A549 (cell line): ENCODE results near the gene RNF213. TPM values are rescaled to one million over a fixed set of nuclear protein-coding genes. Genes with fewer than 3 reads are reported as not detected.

Experiments used
- ATAC-seq, 2 experiments: fragments of 200-7000 bp in 1 of 2; fragments of >200 bp in 1 of 2; cut with Nextera tagmentation in 1 of 2; cut with Tn5 transposase in 1 of 2; 3 replicates each; pipeline versions ENCODE4 v1.8.0 to v1.9.1; 2018 to 2020; ENCODE audit warnings: mild to moderate bottlenecking in 1 of 2, moderate library complexity in 1 of 2
- CTCF ChIA-PET: fragments of 300-600 bp; sonication (Branson Sonifier 250); formaldehyde crosslinking; extraction: SDS; loops from one replicate; lab custom pipeline; 2021; ENCODE audit warnings: antibody characterized with exemption, inconsistent platforms; lab: Yijun Ruan, JAX
- POLR2A ChIA-PET: fragments of 350-600 bp; formaldehyde crosslinking; extraction: SDS; loops from one replicate; lab custom pipeline; 2021; ENCODE audit warnings: antibody characterized with exemption, inconsistent platforms; lab: Yijun Ruan, JAX
- DNase-seq, 2 experiments: peaks; one replicate each; pipeline versions ENCODE4 v3.0.0 to v3.0.0-alpha.2; 2011 to 2016; ENCODE audit warnings: low read depth in 1 of 2, low spot score in 1 of 2
- FAIRE-seq: peaks from 2 replicates; lab custom pipeline; 2011; peaks lifted over from hg19 to GRCh38; lab: Jason Lieb, UNC
- H3K27ac ChIP-seq, 2 experiments: fragments of >200 bp; sonication (Bioruptor Twin); formaldehyde crosslinking; 3 replicates each; pipeline ENCODE4 v1.5.1; 2016 to 2017
- H3K4me1 ChIP-seq: fragments of >200 bp; sonication (Bioruptor Twin); formaldehyde crosslinking; 3 replicates; pipeline ENCODE4 v1.6.1; 2016
- H3K4me2 ChIP-seq: fragments of >200 bp; sonication (Bioruptor Twin); formaldehyde crosslinking; 3 replicates; pipeline ENCODE4 v1.6.1; 2016
- H3K4me3 ChIP-seq: fragments of >200 bp; sonication (Bioruptor Twin); formaldehyde crosslinking; 3 replicates; pipeline ENCODE4 v1.5.1; 2016
- H3K9me3 ChIP-seq: fragments of >200 bp; sonication (Bioruptor Twin); formaldehyde crosslinking; 3 replicates; pipeline ENCODE4 v1.6.1; 2016
- CBX2 ChIP-seq: fragments of 200-600 bp; sonication (generic); IDR thresholded peaks from 2 replicates; pipeline ENCODE4 v1.6.1; 2016; ENCODE audit warnings: low read depth, mild to moderate bottlenecking, borderline replicate concordance
- CEBPB ChIP-seq, 2 experiments: fragments of >200 bp in 1 of 2; sonication (Bioruptor Twin) in 1 of 2; formaldehyde crosslinking in 1 of 2; IDR thresholded peaks; 2 replicates each; pipeline ENCODE4 v1.6.1; 2012 to 2016
- CHD4 ChIP-seq: fragments of 200-600 bp; sonication (generic); IDR thresholded peaks from 2 replicates; pipeline ENCODE4 v1.6.1; 2016; ENCODE audit warnings: antibody characterized with exemption, mild to moderate bottlenecking, borderline replicate concordance
- FOSB ChIP-seq: fragments of 250-450 bp; sonication (Bioruptor Pico); IDR thresholded peaks from 2 replicates; pipeline ENCODE4 v1.5.0; 2020; ENCODE audit warnings: mild to moderate bottlenecking, moderate library complexity
- FOXS1 ChIP-seq: fragments of 250-450 bp; sonication (Bioruptor Pico); IDR thresholded peaks from 2 replicates; pipeline ENCODE4 v1.5.0; 2020; ENCODE audit warnings: mild to moderate bottlenecking, moderate library complexity
- GATA3 ChIP-seq: IDR thresholded peaks from 2 replicates; pipeline ENCODE4 v1.6.1; 2012; ENCODE audit warnings: borderline replicate concordance
- HEYL ChIP-seq: fragments of 250-450 bp; sonication (Bioruptor Pico); IDR thresholded peaks from 2 replicates; pipeline ENCODE4 v1.8.0; 2021; ENCODE audit warnings: mild to moderate bottlenecking, moderate library complexity
- JUN ChIP-seq, 2 experiments: fragments of >200 bp; sonication (Bioruptor Twin); formaldehyde crosslinking; IDR thresholded peaks; 2 replicates in 1 of 2; 3 replicates in 1 of 2; pipeline ENCODE4 v1.6.1; 2016 to 2017
- NR3C1 ChIP-seq: fragments of >200 bp; sonication (Bioruptor Twin); formaldehyde crosslinking; IDR thresholded peaks from 3 replicates; pipeline ENCODE4 v1.6.1; 2017
- TFCP2L1 ChIP-seq: fragments of 250-450 bp; sonication (Bioruptor Pico); IDR thresholded peaks from 2 replicates; pipeline ENCODE4 v1.5.0; 2021; ENCODE audit warnings: mild to moderate bottlenecking
- ZNF302 ChIP-seq: fragments of 250-450 bp; sonication (Bioruptor Pico); IDR thresholded peaks from 2 replicates; pipeline ENCODE4 v1.9.0; 2021; ENCODE audit warnings: inconsistent platforms, mild to moderate bottlenecking, moderate library complexity
- ZSCAN20 ChIP-seq: fragments of 250-450 bp; sonication (Bioruptor Pico); IDR thresholded peaks from 2 replicates; pipeline ENCODE4 v1.8.0; 2022; ENCODE audit warnings: mild to moderate bottlenecking, moderate library complexity
- WGBS: methylation state at CpG from one replicate; pipeline ENCODE4 v1.1.6; 2017; ENCODE audit errors: missing lambda C conversion rate; 5-methylcytosine and 5-hydroxymethylcytosine counted together
- polyA plus RNA-seq, 4 experiments: library from polyadenylated mRNA; depleted of rRNA in 3 of 4; stranded (reverse); fragments of >200 nt; fragmentation: RNase III in 1 of 4; extraction: RNeasy Plus Mini Kit Qiagen cat#74134 plus additional on column Dnase treatment in 1 of 4; gene quantifications; 2 replicates in 3 of 4; 3 replicates in 1 of 4; pipeline ENCODE4 v1.2.3, GENCODE V29; 2011 to 2017
- TF ChIP-seq, protein P1 (sequence below): IDR thresholded peaks from 2 replicates; pipeline ENCODE4 v1.6.1; 2012
- TF ChIP-seq, protein P2 (sequence below): fragments of >200 bp; sonication (Bioruptor Twin); formaldehyde crosslinking; IDR thresholded peaks from 3 replicates; pipeline ENCODE4 v1.6.1; 2016
- TF ChIP-seq, protein P3 (sequence below): IDR thresholded peaks from 2 replicates; pipeline ENCODE4 v1.6.1; 2012; ENCODE audit warnings: low read depth, borderline replicate concordance
- TF ChIP-seq, protein P4 (sequence below): fragments of 450-650 bp; IDR thresholded peaks from 2 replicates; pipeline ENCODE4 v1.6.1; 2014; ENCODE audit warnings: antibody characterized with exemption
- TF ChIP-seq, protein P5 (sequence below): fragments of >200 bp; sonication (Bioruptor Twin); formaldehyde crosslinking; IDR thresholded peaks from 2 replicates; pipeline ENCODE4 v1.6.1; 2016
- TF ChIP-seq, protein P6 (sequence below): fragments of 150-350 bp; IDR thresholded peaks from 2 replicates; pipeline ENCODE4 v1.6.1; 2014; ENCODE audit warnings: low read depth, mild to moderate bottlenecking, low read length

RNF213 gene
- polyA plus RNA-seq, 2 of the 4 experiments (the other 2 are of a cell fraction): 59.1 to 127 TPM

DNA sequence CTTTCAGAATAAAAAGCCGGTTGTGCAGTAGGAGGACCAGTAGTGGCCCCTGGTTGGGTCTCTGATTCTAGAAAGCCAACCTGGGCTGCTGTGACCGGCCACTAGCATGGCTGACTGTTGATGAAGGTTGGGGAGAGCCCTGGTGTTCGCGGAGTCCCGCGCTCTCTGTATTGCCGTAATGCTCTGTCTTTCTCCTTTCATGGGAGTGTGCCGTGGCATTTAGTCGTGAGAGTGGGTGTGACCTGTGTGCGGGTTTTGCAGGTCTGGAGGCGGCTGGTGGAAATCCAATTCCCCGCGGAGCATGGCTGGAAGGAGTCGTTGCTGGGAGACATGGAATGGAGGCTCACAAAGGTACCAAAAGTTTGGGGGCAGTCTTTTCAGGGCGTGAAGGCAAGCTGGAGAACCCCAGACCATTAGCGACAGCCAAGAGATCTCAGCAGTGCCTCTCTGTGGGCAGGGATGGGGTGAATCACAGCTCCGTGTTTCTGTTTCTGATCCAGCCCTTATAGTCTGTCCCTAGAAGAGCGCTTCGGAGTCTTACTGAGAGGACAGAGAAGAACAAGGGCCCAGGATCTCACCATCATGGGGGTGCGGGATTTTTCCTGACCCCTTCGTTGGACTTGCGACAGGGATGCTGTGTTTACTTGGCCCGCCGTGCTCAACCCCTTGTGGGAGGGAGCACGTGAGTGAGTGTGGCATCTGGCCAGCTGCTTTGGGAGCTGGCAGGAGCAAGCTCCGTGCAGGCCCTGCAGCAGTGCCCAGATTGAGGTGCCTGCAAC, 56.5 kb downstream of the RNF213 start:
- DNase-seq: no peak
- 89% methylated on average over 26 of the region's 26 CpGs for WGBS
- no peak for FAIRE-seq
- Histone ChIP-seq H3K9me3 (no peaks in the 10 kb centered on the region), H3K27ac (no peak overlapping the region), H3K4me2 (no peak overlapping the region), H3K4me1 (no peaks in the 10 kb centered on the region), H3K4me3 (no peak overlapping the region)
- CTCF ChIA-PET: interaction anchor here (0.7 to 3.0 kb wide), 6 partner anchors 9 to 234 kb away, joined by 3 to 12 read pairs (median 3); partner anchors contain the start of gene GAA
- POLR2A ChIA-PET: interaction anchor here (0.6 kb wide), 1 partner anchor 11 kb away, joined by 7 read pairs; no protein-coding TSS in a partner anchor
- peak; percentile 42 to 56; a peak in 5 of 6 replicates for ATAC-seq
- TF ChIP-seq, protein P1, sequence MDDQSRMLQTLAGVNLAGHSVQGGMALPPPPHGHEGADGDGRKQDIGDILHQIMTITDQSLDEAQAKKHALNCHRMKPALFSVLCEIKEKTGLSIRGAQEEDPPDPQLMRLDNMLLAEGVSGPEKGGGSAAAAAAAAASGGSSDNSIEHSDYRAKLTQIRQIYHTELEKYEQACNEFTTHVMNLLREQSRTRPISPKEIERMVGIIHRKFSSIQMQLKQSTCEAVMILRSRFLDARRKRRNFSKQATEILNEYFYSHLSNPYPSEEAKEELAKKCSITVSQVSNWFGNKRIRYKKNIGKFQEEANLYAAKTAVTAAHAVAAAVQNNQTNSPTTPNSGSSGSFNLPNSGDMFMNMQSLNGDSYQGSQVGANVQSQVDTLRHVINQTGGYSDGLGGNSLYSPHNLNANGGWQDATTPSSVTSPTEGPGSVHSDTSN: no peak
- no peak for TF ChIP-seq CBX2
- TF ChIP-seq JUN (IDR thresholded peaks at IDR 0.05): no peak
- TF ChIP-seq HEYL (CRISPR knock-in tag): no peak
- TF ChIP-seq TFCP2L1: no peak
- TF ChIP-seq, protein P2, sequence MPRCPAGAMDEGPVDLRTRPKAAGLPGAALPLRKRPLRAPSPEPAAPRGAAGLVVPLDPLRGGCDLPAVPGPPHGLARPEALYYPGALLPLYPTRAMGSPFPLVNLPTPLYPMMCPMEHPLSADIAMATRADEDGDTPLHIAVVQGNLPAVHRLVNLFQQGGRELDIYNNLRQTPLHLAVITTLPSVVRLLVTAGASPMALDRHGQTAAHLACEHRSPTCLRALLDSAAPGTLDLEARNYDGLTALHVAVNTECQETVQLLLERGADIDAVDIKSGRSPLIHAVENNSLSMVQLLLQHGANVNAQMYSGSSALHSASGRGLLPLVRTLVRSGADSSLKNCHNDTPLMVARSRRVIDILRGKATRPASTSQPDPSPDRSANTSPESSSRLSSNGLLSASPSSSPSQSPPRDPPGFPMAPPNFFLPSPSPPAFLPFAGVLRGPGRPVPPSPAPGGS: no peak
- TF ChIP-seq, protein P3, sequence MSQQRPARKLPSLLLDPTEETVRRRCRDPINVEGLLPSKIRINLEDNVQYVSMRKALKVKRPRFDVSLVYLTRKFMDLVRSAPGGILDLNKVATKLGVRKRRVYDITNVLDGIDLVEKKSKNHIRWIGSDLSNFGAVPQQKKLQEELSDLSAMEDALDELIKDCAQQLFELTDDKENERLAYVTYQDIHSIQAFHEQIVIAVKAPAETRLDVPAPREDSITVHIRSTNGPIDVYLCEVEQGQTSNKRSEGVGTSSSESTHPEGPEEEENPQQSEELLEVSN: no peak
- no peak for TF ChIP-seq ZNF302 (CRISPR knock-in tag)
- TF ChIP-seq FOXS1 (CRISPR knock-in tag): no peak
- no peak for TF ChIP-seq CEBPB (IDR thresholded peaks at IDR 0.05)
- TF ChIP-seq GATA3: no peak
- TF ChIP-seq CHD4: no peak
- TF ChIP-seq NR3C1: no peak
- TF ChIP-seq, protein P4, sequence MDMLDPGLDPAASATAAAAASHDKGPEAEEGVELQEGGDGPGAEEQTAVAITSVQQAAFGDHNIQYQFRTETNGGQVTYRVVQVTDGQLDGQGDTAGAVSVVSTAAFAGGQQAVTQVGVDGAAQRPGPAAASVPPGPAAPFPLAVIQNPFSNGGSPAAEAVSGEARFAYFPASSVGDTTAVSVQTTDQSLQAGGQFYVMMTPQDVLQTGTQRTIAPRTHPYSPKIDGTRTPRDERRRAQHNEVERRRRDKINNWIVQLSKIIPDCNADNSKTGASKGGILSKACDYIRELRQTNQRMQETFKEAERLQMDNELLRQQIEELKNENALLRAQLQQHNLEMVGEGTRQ: no peak
- no peak for TF ChIP-seq FOSB
- TF ChIP-seq ZSCAN20 (CRISPR knock-in tag): no peak

DNA sequence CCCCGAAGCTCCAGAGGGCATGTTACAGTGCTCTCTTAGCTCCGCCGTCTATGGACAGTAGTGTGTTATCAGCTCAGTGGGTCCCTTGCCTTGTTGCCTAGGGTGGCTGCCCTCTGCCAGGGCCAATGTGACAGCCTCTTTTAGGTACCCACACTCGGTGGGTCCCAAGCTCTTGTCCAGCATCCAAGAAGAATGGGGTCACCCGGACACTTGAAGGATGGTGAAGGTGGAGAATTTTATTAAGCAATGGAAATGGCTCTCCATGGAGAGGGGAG, 57.0 kb downstream of the RNF213 start:
- no peak overlapping the region for H3K4me3 ChIP-seq
- TF ChIP-seq GATA3: no peak
- TF ChIP-seq, protein P5, sequence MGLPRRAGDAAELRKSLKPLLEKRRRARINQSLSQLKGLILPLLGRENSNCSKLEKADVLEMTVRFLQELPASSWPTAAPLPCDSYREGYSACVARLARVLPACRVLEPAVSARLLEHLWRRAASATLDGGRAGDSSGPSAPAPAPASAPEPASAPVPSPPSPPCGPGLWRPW: no peak
- TF ChIP-seq, protein P6, sequence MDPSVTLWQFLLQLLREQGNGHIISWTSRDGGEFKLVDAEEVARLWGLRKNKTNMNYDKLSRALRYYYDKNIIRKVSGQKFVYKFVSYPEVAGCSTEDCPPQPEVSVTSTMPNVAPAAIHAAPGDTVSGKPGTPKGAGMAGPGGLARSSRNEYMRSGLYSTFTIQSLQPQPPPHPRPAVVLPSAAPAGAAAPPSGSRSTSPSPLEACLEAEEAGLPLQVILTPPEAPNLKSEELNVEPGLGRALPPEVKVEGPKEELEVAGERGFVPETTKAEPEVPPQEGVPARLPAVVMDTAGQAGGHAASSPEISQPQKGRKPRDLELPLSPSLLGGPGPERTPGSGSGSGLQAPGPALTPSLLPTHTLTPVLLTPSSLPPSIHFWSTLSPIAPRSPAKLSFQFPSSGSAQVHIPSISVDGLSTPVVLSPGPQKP: no peak
- no peak overlapping the region for H3K27ac ChIP-seq
- POLR2A ChIA-PET: interaction anchor here (0.6 kb wide), 1 partner anchor 11 kb away, joined by 7 read pairs; no protein-coding TSS in a partner anchor
- no peaks in the 10 kb centered on the region for H3K4me1 ChIP-seq
- H3K4me2 ChIP-seq: no peak overlapping the region
- FAIRE-seq (no peak), ATAC-seq (no peak; a peak in 1 of 6 replicates), DNase-seq (no peak)
- no peaks in the 10 kb centered on the region for H3K9me3 ChIP-seq
- CTCF ChIA-PET: interaction anchor here (0.7 to 3.0 kb wide), 5 partner anchors 9 to 235 kb away, joined by 3 to 12 read pairs (median 3); partner anchors contain the start of gene GAA
- 95% methylated on average over 5 of the region's 5 CpGs for WGBS
